H1 (cell line): ENCODE measurements around the gene XKR8. TPM values are rescaled to one million over a fixed set of nuclear protein-coding genes. Genes with fewer than 3 reads are reported as not detected.

Source experiments
- CTCF ChIA-PET: fragments of 300-600 bp; sonication (Branson Sonifier 250); formaldehyde crosslinking; loops from one replicate; lab custom pipeline; 2021; ENCODE audit not compliant: partially characterized antibody; lab: Charles Lee
- POLR2A ChIA-PET: fragments of 300-600 bp; sonication (Branson Sonifier 250); formaldehyde crosslinking; loops from one replicate; lab custom pipeline; 2021; ENCODE audit warnings: inconsistent platforms; ENCODE audit not compliant: partially characterized antibody; lab: Charles Lee
- DNase-seq, 2 experiments: peaks; one replicate each; pipeline versions ENCODE4 v3.0.0 to v3.0.0-alpha.2; 2010 to 2022; ENCODE audit warnings: low spot score in 2 of 2, low read depth in 1 of 2, mixed read lengths in 1 of 2
- FAIRE-seq: peaks from 2 replicates; lab custom pipeline; 2011; peaks lifted over from hg19 to GRCh38; lab: Jason Lieb, UNC
- H2AFZ ChIP-seq: 2 replicates; pipeline ENCODE4 v1.8.1; 2012; ENCODE audit warnings: low read length, inconsistent platforms
- H2AK5ac ChIP-seq: 2 replicates; pipeline ENCODE4 v1.6.1; 2013; ENCODE audit warnings: low read depth, low read length
- H2BK120ac ChIP-seq: replicated peaks from 2 replicates; pipeline ENCODE3; 2013; ENCODE audit warnings: low read depth, low read length, inconsistent platforms
- H2BK12ac ChIP-seq: 2 replicates; pipeline ENCODE4 v1.6.1; 2013; ENCODE audit warnings: low read depth, low read length
- H2BK15ac ChIP-seq: 2 replicates; pipeline ENCODE4 v1.6.1; 2013; ENCODE audit warnings: low read length
- H2BK20ac ChIP-seq: 2 replicates; pipeline ENCODE4 v1.6.1; 2013; ENCODE audit warnings: low read length
- H2BK5ac ChIP-seq: 2 replicates; pipeline ENCODE4 v1.6.1; 2013; ENCODE audit warnings: low read depth, low read length
- H3K14ac ChIP-seq: 2 replicates; pipeline ENCODE4 v1.6.1; 2013; ENCODE audit warnings: inconsistent platforms; ENCODE audit not compliant: insufficient read length
- H3K18ac ChIP-seq: 2 replicates; pipeline ENCODE4 v1.6.1; 2013; ENCODE audit warnings: low read length; ENCODE audit errors: extremely low read depth
- H3K23ac ChIP-seq: 2 replicates; pipeline ENCODE4 v1.6.1; 2013; ENCODE audit warnings: inconsistent platforms; ENCODE audit not compliant: insufficient read length
- H3K23me2 ChIP-seq: 2 replicates; pipeline ENCODE4 v1.6.1; 2013; ENCODE audit warnings: low read depth, low read length
- H3K27ac ChIP-seq: 2 replicates; pipeline ENCODE4 v1.6.1; 2011; ENCODE audit warnings: low read depth, low read length, inconsistent platforms
- H3K27me3 ChIP-seq, 4 experiments: replicated peaks in 1 of 4; 1 replicate in 1 of 4; 2 replicates in 3 of 4; pipeline versions ENCODE4 v1.6.1 to v1.8.1; 2011 to 2013; ENCODE audit warnings: low read length in 3 of 4, mild to moderate bottlenecking in 3 of 4, inconsistent platforms in 2 of 4, mixed read lengths in 2 of 4, moderate library complexity in 1 of 4; ENCODE audit not compliant: control insufficient read depth in 3 of 4, insufficient read depth in 3 of 4; ENCODE audit errors: extremely low read depth in 1 of 4
- H3K36me3 ChIP-seq, 4 experiments: 2 replicates each; pipeline versions ENCODE4 v1.6.1 to v1.8.1; 2011 to 2013; ENCODE audit warnings: mild to moderate bottlenecking in 4 of 4, low read length in 3 of 4, moderate library complexity in 2 of 4, control low read depth in 1 of 4, inconsistent platforms in 1 of 4; ENCODE audit not compliant: insufficient read depth in 4 of 4, control insufficient read depth in 2 of 4
- H3K4ac ChIP-seq: replicated peaks from 2 replicates; pipeline ENCODE3; 2013; ENCODE audit warnings: low read length, low read depth, mixed read lengths, inconsistent platforms; ENCODE audit not compliant: insufficient read length
- H3K4me1 ChIP-seq, 4 experiments: replicated peaks in 1 of 4; 1 replicate in 1 of 4; 2 replicates in 3 of 4; pipeline versions ENCODE4 v1.6.1 to v1.8.1; 2011 to 2013; ENCODE audit warnings: low read length in 3 of 4, inconsistent platforms in 2 of 4, mixed read lengths in 1 of 4; ENCODE audit not compliant: insufficient read depth in 4 of 4, control insufficient read depth in 3 of 4
- H3K4me2 ChIP-seq, 2 experiments: 2 replicates each; pipeline versions ENCODE4 v1.6.1 to v1.8.1; 2011 to 2013; ENCODE audit warnings: low read depth in 2 of 2, low read length in 2 of 2, control low read depth in 1 of 2, inconsistent platforms in 1 of 2, mild to moderate bottlenecking in 1 of 2; ENCODE audit not compliant: insufficient read depth in 1 of 2
- H3K4me3 ChIP-seq, 4 experiments: fragments of 200-600, 300-600 bp in 1 of 4; sonication (generic), shearing (Covaris generic), sonication (Bioruptor Twin) in 1 of 4; 2 replicates each; pipeline versions ENCODE4 v1.5.1 to v1.8.1; 2011 to 2016; ENCODE audit warnings: low read length in 4 of 4, low read depth in 3 of 4, control low read depth in 2 of 4, inconsistent platforms in 2 of 4, mild to moderate bottlenecking in 2 of 4, mixed read lengths in 1 of 4, moderate library complexity in 1 of 4; ENCODE audit not compliant: insufficient read depth in 2 of 4; ENCODE audit errors: extremely low read depth in 1 of 4
- H3K56ac ChIP-seq: replicated peaks from 2 replicates; pipeline ENCODE3; 2013; ENCODE audit warnings: low read depth, mild to moderate bottlenecking, mixed read lengths, low read length, inconsistent platforms; ENCODE audit not compliant: insufficient read length
- H3K79me1 ChIP-seq: 2 replicates; pipeline ENCODE4 v1.6.1; 2013; ENCODE audit warnings: low read depth, low read length, control low read depth
- H3K79me2 ChIP-seq, 2 experiments: 2 replicates each; pipeline versions ENCODE4 v1.6.1 to v1.8.1; 2012 to 2013; ENCODE audit warnings: low read length in 2 of 2, mild to moderate bottlenecking in 2 of 2, inconsistent platforms in 1 of 2; ENCODE audit not compliant: insufficient read depth in 2 of 2, control insufficient read depth in 1 of 2
- H3K9ac ChIP-seq, 4 experiments: replicated peaks in 1 of 4; 1 replicate in 1 of 4; 2 replicates in 3 of 4; pipeline versions ENCODE4 v1.6.1 to v1.8.1; 2011 to 2013; ENCODE audit warnings: low read depth in 3 of 4, low read length in 3 of 4, control low read depth in 2 of 4, mild to moderate bottlenecking in 2 of 4, moderate library complexity in 2 of 4, inconsistent platforms in 1 of 4; ENCODE audit errors: extremely low read depth in 1 of 4
- H3K9me3 ChIP-seq, 2 experiments: 2 replicates each; pipeline versions ENCODE4 v1.6.1 to v1.8.1; 2012 to 2013; ENCODE audit warnings: mild to moderate bottlenecking in 2 of 2, moderate library complexity in 2 of 2, control low read depth in 1 of 2, inconsistent platforms in 1 of 2, low read depth in 1 of 2, low read length in 1 of 2, mixed read lengths in 1 of 2; ENCODE audit not compliant: insufficient read depth in 2 of 2
- H4K20me1 ChIP-seq, 2 experiments: replicated peaks in 1 of 2; 2 replicates each; pipeline versions ENCODE3 to v1.8.1; 2011 to 2013; ENCODE audit warnings: inconsistent platforms in 2 of 2, low read length in 2 of 2, mild to moderate bottlenecking in 1 of 2; ENCODE audit not compliant: insufficient read depth in 2 of 2, control insufficient read depth in 1 of 2
- H4K5ac ChIP-seq: 2 replicates; pipeline ENCODE4 v1.6.1; 2013; ENCODE audit warnings: low read length, low read depth, mixed read lengths, inconsistent platforms; ENCODE audit not compliant: insufficient read length
- H4K8ac ChIP-seq: 2 replicates; pipeline ENCODE4 v1.8.0; 2013; ENCODE audit warnings: mild to moderate bottlenecking, moderate library complexity, low read length, inconsistent platforms; ENCODE audit not compliant: insufficient read depth; ENCODE audit errors: extremely low read depth
- H4K91ac ChIP-seq: replicated peaks from 2 replicates; pipeline ENCODE3; 2013; ENCODE audit warnings: low read length, mixed read lengths, inconsistent platforms; ENCODE audit not compliant: insufficient read length
- E2F6 ChIP-seq: IDR thresholded peaks from 2 replicates; pipeline ENCODE4 v1.6.1; 2012; ENCODE audit warnings: inconsistent platforms
- EGR1 ChIP-seq: IDR thresholded peaks from 2 replicates; pipeline ENCODE4 v1.6.1; 2011; ENCODE audit warnings: low read depth, low read length, borderline replicate concordance
- EZH2 ChIP-seq: fragments of 200-600 bp; sonication (generic); IDR thresholded peaks from 2 replicates; pipeline ENCODE4 v1.7.1; 2012; ENCODE audit warnings: low read depth, mild to moderate bottlenecking, moderate library complexity, low read length, inconsistent platforms; ENCODE audit not compliant: severe bottlenecking
- HDAC6 ChIP-seq: IDR thresholded peaks from one replicate; pipeline ENCODE4 v1.7.1; 2012; ENCODE audit warnings: low read depth, mild to moderate bottlenecking, inconsistent platforms, low read length, moderate library complexity
- KDM4A ChIP-seq: IDR thresholded peaks from one replicate; pipeline ENCODE4 v1.7.1; 2012; ENCODE audit warnings: low read depth, mild to moderate bottlenecking, moderate library complexity, low read length, inconsistent platforms; ENCODE audit not compliant: severe bottlenecking
- SRF ChIP-seq: IDR thresholded peaks from 2 replicates; pipeline ENCODE4 v1.6.1; 2011; ENCODE audit warnings: mild to moderate bottlenecking, low read depth, low read length, moderate library complexity
- TCF12 ChIP-seq: IDR thresholded peaks from 2 replicates; pipeline ENCODE4 v1.6.1; 2011; ENCODE audit warnings: low read depth, mild to moderate bottlenecking, low read length
- WGBS, 2 experiments: shearing (Covaris generic) in 1 of 2; methylation state at CpG; one replicate each; pipeline versions ENCODE4 v1.1.6 to v1.1.7; 2013 to 2015; ENCODE audit warnings: low lambda C conversion rate in 2 of 2, mixed read lengths in 2 of 2, inconsistent platforms in 1 of 2, low coverage in 1 of 2, missing lambda C conversion rate in 1 of 2; ENCODE audit not compliant: insufficient replicate concordance in 2 of 2, insufficient coverage in 1 of 2, insufficient read length in 1 of 2; ENCODE audit errors: extremely low coverage in 1 of 2, missing lambda C conversion rate in 1 of 2; 5-methylcytosine and 5-hydroxymethylcytosine counted together
- polyA plus RNA-seq, 7 experiments: library from polyadenylated mRNA; depleted of rRNA in 3 of 7; stranded (reverse) in 5 of 7; unstranded in 2 of 7; fragments of >200 nt in 5 of 7; fragments of 200-250 nt in 2 of 7; gene quantifications; 1 replicate in 5 of 7; 2 replicates in 1 of 7; 4 replicates in 1 of 7; pipeline versions ENCODE4 v1.2.1 to v1.2.3, GENCODE V29; 2011 to 2013; ENCODE audit warnings: missing spikeins in 2 of 7, mixed read lengths in 2 of 7
- total RNA-seq: library from RNA; stranded (reverse); fragmentation: NEBNext Ultra II Directional; extraction: Animal tissue kit (Norgen Biotek cat#: 25700); gene quantifications from 2 replicates; pipeline ENCODE4 v1.2.1, GENCODE V29; 2021

Gene XKR8
- total and polyA plus RNA-seq, 2 of the 8 experiments (the other 6 are each of a cell fraction or from before 2014, with no cell fraction given): 14.2 to 16.3 TPM

- Histone ChIP-seq H3K9ac (no peak overlapping the region), H3K36me3 (peaks cover 0 to 19% (median 4%) of the 10 kb centered on the region in 4 experiments; a peak in 3 of 8 replicates), H2AK5ac (no peak overlapping the region), H2BK5ac (no peak overlapping the region), H2BK120ac (no peak overlapping the region), H3K79me1 (no peaks in the 10 kb centered on the region), H4K20me1 (no peaks in the 10 kb centered on the region), H3K79me2 (no peaks in the 10 kb centered on the region), H3K27ac (no peak overlapping the region), H2BK15ac (no peak overlapping the region), H4K8ac (no peak overlapping the region), H3K9me3 (no peaks in the 10 kb centered on the region), H2AFZ (no peak overlapping the region), H3K23me2 (no peaks in the 10 kb centered on the region), H3K14ac (no peak overlapping the region), H3K56ac (no peak overlapping the region), H3K4ac (no peak overlapping the region), H3K27me3 (no peaks in the 10 kb centered on the region), H3K4me3 (no peak overlapping the region), H4K91ac (no peak overlapping the region), H2BK12ac (no peak overlapping the region), H3K4me1 (no peaks in the 10 kb centered on the region), H4K5ac (no peak overlapping the region), H3K18ac (no peak overlapping the region), H3K4me2 (no peak overlapping the region), H3K23ac (no peak overlapping the region), H2BK20ac (no peak overlapping the region)
- ChIA-PET CTCF (interaction anchor here (0.8 to 2.9 kb wide), 5 partner anchors 10 to 239 kb away, joined by 3 to 17 read pairs (median 5); partner anchors contain the start of gene XKR8), POLR2A (interaction anchor here (0.7 to 1.2 kb wide), 3 partner anchors 9 to 72 kb away, joined by 3 read pairs; no protein-coding TSS in a partner anchor)
- TF ChIP-seq E2F6 (no peak), KDM4A (no peak), TCF12 (no peak), HDAC6 (no peak), SRF (no peak), EZH2 (no peak), EGR1 (no peak)
- WGBS, 2 experiments: 90% methylated on average over 6 of the region's 6 CpGs; no CpG with 5 or more reads in 1 of the 2 experiments
- FAIRE-seq: no peak
- no peak for DNase-seq
These were observed 10.6 kb downstream of the XKR8 start for GRCh38 chr1:27970401-27970800.
